IPS-15b (cell line): ENCODE results near the gene USP9X.
"Not testable (repeated sequence)": the region's sequence is repeated elsewhere in the genome, so short reads cannot be mapped to it uniquely, and the experiment has no call there.

Source experiments
- H3K27me3 ChIP-seq: one replicate; pipeline ENCODE4 v1.6.1; 2013; ENCODE audit warnings: low read length; ENCODE audit not compliant: control insufficient read depth, insufficient read depth
- H3K36me3 ChIP-seq: one replicate; pipeline ENCODE4 v1.6.1; 2013; ENCODE audit warnings: low read length; ENCODE audit not compliant: control insufficient read depth, insufficient read depth
- H3K4me1 ChIP-seq: one replicate; pipeline ENCODE4 v1.6.1; 2013; ENCODE audit warnings: mild to moderate bottlenecking, low read length; ENCODE audit not compliant: control insufficient read depth, insufficient read depth
- H3K4me3 ChIP-seq: one replicate; pipeline ENCODE4 v1.5.1; 2013; ENCODE audit warnings: low read depth, low read length
- H3K9ac ChIP-seq: one replicate; pipeline ENCODE4 v1.6.1; 2013; ENCODE audit warnings: low read depth, mild to moderate bottlenecking, low read length
- H3K9me3 ChIP-seq: one replicate; pipeline ENCODE4 v1.6.1; 2013; ENCODE audit warnings: mild to moderate bottlenecking, low read length; ENCODE audit not compliant: control insufficient read depth, insufficient read depth

The USP9X gene

DNA sequence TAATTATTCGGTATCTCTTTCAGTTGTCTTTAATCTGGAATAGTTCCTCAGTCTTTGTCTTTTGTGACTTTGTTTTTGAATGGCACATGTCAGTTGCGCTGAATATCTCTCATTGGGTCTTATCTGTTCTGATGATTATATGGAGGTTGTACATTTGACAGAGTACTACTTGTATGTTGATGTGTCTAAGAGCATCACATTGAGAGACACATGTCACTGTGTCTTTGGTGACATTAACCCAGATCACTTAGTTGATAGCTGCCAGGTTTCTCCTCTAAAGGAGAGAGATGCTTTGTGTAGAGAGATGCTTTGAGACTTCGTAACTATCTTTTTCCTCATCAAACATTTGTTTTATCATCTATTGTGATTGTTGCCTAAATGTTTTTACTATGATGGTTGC, 92.1 kb downstream of the USP9X start:
- Histone ChIP-seq H3K9me3 (no peaks in the 10 kb centered on the region), H3K36me3 (peaks cover 12% of the 10 kb centered on the region), H3K27me3 (no peaks in the 10 kb centered on the region), H3K9ac (no peak overlapping the region), H3K4me1 (peaks cover 4% of the 10 kb centered on the region), H3K4me3 (no peak overlapping the region)

DNA sequence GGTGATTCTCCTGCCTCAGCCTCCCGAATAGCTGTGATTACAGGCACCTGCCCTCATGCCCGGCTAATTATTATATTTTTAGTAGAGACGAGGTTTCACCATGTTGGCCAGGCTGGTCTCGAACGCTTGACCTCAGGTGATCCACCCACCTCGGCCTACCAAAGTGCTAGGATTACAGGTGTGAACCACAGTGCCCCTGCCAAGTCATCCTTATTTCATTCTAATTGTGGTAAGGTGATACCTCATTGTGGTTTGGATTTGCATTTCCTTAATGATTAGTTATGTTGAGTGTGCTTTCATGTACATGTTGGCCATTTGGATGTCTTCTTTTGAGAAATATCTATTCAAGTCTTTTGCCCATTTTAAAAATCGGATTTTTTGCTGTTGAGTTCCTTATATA, 93.0 kb downstream of the USP9X start:
- Histone ChIP-seq H3K9ac (no peak overlapping the region), H3K27me3 (no peaks in the 10 kb centered on the region), H3K36me3 (peaks cover 9% of the 10 kb centered on the region), H3K4me3 (no peak overlapping the region), H3K4me1 (peaks cover 4% of the 10 kb centered on the region), H3K9me3 (no peaks in the 10 kb centered on the region)

DNA sequence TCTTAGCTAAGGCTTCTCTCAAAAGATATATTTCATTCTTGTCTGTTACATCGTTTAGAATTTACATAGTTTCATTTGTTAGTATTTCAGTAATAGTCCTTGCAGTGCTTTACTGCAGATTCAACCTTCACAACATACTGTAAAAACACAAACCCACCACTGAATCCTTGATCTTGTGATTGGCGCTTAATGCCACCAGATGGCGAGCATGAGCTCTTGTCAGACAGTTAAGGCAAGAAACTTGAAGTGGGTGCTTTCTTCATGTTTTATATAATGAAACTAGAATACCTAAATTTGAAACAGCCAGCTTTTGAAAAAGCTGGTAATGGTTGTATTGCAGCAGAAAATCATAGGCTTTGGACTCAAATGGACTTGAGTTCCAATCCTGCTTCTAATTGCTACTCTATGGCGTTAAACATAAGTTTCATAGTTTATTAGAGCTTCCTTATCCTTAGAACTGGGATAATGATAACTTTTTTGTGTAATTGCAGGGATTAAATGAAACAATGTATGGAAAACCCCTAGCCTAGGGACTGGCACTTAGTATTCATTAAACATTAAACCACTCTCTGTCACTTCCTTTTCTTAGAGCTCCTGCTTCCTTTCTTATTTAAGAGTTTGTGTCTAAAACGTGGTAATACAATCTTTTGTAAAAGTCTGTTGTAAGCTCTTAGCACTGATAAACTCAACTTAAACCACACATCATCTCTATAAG, 95.1 kb downstream of the USP9X start:
- H3K4me1 ChIP-seq = peaks cover 4% of the 10 kb centered on the region

DNA sequence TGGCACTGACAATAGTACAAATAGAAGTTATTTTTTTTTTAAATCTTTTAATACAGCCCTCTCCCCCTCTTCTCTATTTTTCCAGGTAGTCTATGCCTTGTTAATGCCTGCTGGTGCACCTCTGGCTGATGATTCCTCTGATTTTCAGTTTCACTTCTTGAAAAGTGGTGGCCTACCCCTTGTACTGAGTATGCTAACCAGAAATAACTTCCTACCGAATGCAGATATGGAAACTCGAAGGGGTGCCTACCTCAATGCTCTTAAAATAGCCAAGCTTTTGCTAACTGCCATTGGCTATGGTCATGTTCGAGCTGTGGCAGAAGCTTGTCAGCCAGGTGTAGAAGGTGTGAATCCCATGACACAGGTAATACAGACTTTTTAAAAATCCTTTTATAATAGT, 99.1 kb downstream of the USP9X start:
- H3K4me3 ChIP-seq = no peak overlapping the region
- no peak overlapping the region for H3K9ac ChIP-seq
- no peaks in the 10 kb centered on the region for H3K9me3 ChIP-seq
- H3K27me3 ChIP-seq = no peaks in the 10 kb centered on the region
- no peaks in the 10 kb centered on the region for H3K4me1 ChIP-seq
- H3K36me3 ChIP-seq = peaks cover 33% of the 10 kb centered on the region

More for the DNA sequence above, 95.1 kb downstream of the USP9X start:
- Histone ChIP-seq H3K9ac (no peak overlapping the region), H3K27me3 (no peaks in the 10 kb centered on the region), H3K4me3 (no peak overlapping the region), H3K36me3 (peaks cover 10% of the 10 kb centered on the region), H3K9me3 (no peaks in the 10 kb centered on the region)

DNA sequence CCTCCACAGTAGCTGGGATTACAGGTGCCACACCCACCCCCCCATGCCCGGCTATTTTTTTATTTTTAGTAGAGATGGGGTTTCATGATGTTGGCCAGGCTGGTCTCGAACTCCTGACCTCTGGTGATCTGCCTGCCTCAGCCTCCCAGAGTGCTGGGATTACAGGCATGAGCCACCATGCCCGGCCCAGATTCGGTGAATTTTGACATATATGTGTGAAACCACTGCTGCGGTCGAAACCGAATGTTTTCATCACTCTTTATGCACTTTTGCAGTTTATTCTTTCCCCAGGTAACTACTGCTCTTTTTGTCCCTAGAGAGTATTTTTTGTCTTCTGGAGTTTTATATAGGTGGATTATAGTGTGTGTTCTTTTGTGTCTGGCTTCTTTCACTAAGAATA, 101.7 kb downstream of the USP9X start:
- H3K9me3 ChIP-seq, H3K4me3 ChIP-seq, H3K27me3 ChIP-seq, H3K9ac ChIP-seq, H3K4me1 ChIP-seq: not testable (repeated sequence)
- peaks cover 32% of the 10 kb centered on the region for H3K36me3 ChIP-seq

DNA sequence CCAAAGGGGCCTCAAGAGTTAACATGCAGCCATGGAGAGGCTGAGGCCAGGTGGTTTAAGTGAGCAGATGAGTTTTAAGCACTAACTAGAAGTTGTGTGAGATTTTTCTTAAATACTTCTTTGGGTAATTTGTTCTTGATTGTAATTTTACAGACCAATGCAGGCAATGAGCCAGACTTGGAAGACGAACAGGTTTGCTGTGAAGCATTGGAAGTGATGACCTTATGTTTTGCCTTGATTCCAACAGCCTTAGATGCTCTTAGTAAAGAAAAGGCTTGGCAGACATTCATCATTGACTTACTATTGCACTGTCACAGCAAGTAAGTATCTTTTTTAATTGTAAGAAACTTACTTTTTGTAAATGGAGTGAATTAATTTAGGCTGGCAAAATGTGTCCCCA, 103.9 kb downstream of the USP9X start:
- peaks cover 36% of the 10 kb centered on the region for H3K36me3 ChIP-seq
- H3K9me3 ChIP-seq = no peaks in the 10 kb centered on the region
- no peaks in the 10 kb centered on the region for H3K4me1 ChIP-seq
- no peak overlapping the region for H3K9ac ChIP-seq
- H3K27me3 ChIP-seq = no peaks in the 10 kb centered on the region
- H3K4me3 ChIP-seq = no peak overlapping the region

DNA sequence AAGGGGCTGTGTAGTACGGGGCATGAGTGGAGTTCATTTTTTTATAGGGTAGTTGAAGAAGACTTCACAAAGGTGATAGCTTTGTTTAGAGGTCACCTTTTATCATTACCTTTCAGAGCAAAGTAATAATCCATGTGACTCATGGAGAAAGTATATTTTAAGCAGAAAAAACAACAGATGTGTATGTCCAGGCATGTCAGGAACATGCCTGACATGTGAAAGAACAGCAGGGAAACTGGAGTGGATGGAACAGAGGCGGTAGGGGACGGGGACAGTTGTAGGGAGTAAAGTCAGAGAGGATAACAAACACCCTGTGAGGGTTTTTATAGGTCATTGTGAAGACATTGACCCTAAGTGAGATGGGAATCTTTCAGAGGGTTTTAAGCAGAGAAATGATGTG, 107.6 kb downstream of the USP9X start:
- no peaks in the 10 kb centered on the region for H3K4me1 ChIP-seq
- H3K27me3 ChIP-seq = no peaks in the 10 kb centered on the region
- no peak overlapping the region for H3K4me3 ChIP-seq
- H3K9ac ChIP-seq = no peak overlapping the region
- no peaks in the 10 kb centered on the region for H3K9me3 ChIP-seq
- H3K36me3 ChIP-seq = peaks cover 40% of the 10 kb centered on the region

DNA sequence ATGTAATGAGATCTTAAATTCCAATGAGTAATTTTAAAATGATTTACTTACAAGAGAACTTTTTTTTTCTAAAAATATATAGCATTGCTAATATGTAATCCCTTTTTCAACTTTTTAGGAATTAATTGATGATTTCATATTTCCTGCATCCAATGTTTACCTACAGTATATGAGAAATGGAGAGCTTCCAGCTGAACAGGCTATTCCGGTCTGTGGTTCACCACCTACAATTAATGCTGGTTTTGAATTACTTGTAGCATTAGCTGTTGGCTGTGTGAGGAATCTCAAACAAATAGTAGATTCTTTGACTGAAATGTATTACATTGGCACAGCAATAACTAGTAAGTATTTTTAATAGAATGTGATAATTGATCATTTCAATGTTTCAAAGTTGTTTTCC, 113.2 kb downstream of the USP9X start:
- H3K9ac ChIP-seq = no peak overlapping the region
- H3K4me1 ChIP-seq = no peaks in the 10 kb centered on the region
- H3K27me3 ChIP-seq = no peaks in the 10 kb centered on the region
- no peaks in the 10 kb centered on the region for H3K9me3 ChIP-seq
- no peak overlapping the region for H3K4me3 ChIP-seq
- peaks cover 37% of the 10 kb centered on the region for H3K36me3 ChIP-seq

DNA sequence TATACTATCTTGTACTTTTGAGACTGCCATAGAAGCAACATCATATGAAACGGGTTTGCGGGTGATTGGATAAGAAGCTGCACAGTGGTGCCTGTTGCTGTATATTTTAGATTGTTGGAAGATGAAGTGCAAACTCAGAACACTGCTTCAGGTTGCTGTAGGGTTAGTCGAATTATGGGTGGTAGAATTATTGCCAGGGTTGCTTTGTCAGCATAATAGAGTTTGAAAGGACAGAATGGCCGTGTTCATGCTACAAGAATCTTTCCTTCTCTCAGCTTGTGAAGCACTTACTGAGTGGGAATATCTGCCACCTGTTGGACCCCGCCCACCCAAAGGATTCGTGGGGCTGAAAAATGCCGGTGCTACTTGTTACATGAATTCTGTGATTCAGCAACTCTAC, 115.5 kb downstream of the USP9X start:
- H3K9me3 ChIP-seq = no peaks in the 10 kb centered on the region
- H3K27me3 ChIP-seq = no peaks in the 10 kb centered on the region
- H3K4me3 ChIP-seq = no peak overlapping the region
- H3K4me1 ChIP-seq = no peaks in the 10 kb centered on the region
- peaks cover 46% of the 10 kb centered on the region for H3K36me3 ChIP-seq
- H3K9ac ChIP-seq = no peak overlapping the region

DNA sequence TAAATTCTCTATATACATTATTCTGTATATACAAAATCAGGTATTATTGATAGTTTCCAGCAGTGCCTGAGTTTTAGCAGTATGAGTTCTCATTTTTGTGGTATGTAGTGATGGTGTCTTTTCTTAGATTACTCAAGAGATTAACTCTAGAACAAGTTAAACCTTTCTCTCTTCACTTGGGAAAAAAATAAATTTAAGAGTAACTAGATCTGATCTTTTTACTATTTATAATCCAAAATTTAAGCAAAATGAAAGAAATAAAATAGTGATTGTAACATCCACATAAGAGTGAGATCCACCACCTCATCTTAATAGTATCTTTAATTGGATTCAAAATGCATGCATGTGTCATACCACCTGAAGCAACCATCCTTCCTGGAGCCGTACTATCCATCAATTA, 124.6 kb downstream of the USP9X start:
- Histone ChIP-seq H3K36me3 (peaks cover 26% of the 10 kb centered on the region), H3K4me1 (peaks cover 3% of the 10 kb centered on the region)

DNA sequence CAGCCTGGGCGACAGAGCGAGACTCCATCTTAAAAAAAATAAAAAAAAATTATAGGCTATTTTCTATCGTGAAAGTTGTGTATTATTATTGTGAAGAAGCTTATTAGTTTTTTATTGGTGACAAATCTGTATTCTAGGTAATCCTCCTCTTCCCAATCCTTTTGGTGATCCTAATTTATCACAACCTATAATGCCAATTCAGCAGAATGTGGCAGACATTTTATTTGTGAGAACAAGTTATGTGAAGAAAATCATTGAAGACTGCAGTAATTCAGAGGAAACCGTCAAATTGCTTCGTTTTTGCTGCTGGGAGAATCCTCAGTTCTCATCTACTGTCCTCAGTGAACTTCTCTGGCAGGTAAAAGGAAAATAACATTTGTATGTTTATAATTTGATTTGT, 139.4 kb downstream of the USP9X start:
- no peaks in the 10 kb centered on the region for H3K27me3 ChIP-seq
- no peaks in the 10 kb centered on the region for H3K9me3 ChIP-seq
- H3K9ac ChIP-seq = no peak overlapping the region
- H3K4me3 ChIP-seq = no peak overlapping the region
- H3K4me1 ChIP-seq = no peaks in the 10 kb centered on the region
- peaks cover 48% of the 10 kb centered on the region for H3K36me3 ChIP-seq

More for the DNA sequence above, 124.6 kb downstream of the USP9X start:
- no peak overlapping the region for H3K4me3 ChIP-seq
- H3K9me3 ChIP-seq = no peaks in the 10 kb centered on the region
- no peak overlapping the region for H3K9ac ChIP-seq
- no peaks in the 10 kb centered on the region for H3K27me3 ChIP-seq

DNA sequence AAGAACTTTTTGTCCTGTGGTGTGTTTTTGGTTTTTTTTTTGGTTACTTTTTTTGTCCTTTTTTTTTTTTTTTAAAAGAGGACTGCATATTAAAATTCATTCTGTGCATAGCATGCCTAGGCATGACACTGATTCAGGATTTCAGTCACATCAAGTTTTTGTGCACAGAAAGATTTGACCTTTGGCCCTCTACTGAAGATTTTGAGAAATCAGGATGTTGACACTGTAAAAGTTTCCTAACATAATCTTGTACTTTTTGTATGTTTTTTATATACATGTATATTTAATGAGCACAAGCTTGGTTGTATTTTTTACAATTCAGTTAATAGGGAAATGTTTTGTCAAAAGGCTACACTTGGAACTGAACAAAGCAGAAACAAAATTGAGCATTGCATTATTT, 148.7 kb downstream of the USP9X start:
- Histone ChIP-seq H3K9me3 (no peaks in the 10 kb centered on the region), H3K9ac (no peak overlapping the region), H3K36me3 (peaks cover 30% of the 10 kb centered on the region), H3K27me3 (no peaks in the 10 kb centered on the region), H3K4me1 (no peaks in the 10 kb centered on the region), H3K4me3 (no peak overlapping the region)
